Pons (tissue), 1 donor: ENCODE measurements around the gene LIMK2.
"Not testable (repeated sequence)": the region's sequence is repeated elsewhere in the genome, so short reads cannot be mapped to it uniquely, and the experiment has no call there.

Experiments
- DNase-seq: peaks from one replicate; pipeline ENCODE4 v3.0.0-alpha.2; 2016; ENCODE audit warnings: low spot score

The LIMK2 gene

DNA sequence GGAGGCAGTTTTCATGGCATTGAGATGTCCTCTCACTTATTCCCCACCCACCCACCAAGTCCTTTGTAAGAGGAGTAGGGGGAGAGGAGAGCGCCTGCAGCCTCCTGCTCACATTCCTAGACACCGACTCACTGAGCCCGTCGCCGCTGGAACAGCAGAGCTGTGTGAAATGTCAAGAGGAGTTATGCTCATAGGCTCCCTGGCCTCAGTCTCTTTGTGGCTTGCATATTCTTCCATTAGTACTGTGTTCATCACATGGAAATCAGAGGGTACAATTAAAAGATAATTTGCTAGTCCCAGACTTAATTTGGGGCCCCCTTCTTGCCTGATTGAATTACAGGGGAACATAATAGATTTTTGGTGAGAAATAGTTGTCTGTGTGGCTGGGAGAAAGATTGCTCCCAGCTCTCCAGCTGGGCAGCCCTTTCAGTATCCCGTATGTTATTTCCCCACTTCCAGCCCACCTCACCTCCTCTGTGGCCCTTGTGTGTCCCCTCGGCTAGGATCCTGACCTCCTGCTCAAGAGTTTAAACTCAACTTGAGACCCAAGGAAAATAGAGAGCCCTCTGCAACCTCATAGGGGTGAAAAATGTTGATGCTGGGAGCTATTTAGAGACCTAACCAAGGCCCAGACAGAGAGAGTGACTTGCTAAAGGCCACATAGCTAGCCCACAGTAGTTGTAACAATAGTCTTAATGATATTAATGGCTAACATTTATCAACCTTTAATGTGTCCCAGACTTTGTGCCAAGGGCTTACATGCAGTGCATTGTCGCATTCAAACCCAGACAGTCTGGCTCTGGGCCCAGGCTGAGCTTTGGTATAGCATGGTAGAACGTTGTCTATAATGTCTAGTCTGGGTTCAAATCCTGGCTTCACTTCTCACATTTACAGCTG, 32.2 kb downstream of the LIMK2 start:
- DNase-seq: no peak

DNA sequence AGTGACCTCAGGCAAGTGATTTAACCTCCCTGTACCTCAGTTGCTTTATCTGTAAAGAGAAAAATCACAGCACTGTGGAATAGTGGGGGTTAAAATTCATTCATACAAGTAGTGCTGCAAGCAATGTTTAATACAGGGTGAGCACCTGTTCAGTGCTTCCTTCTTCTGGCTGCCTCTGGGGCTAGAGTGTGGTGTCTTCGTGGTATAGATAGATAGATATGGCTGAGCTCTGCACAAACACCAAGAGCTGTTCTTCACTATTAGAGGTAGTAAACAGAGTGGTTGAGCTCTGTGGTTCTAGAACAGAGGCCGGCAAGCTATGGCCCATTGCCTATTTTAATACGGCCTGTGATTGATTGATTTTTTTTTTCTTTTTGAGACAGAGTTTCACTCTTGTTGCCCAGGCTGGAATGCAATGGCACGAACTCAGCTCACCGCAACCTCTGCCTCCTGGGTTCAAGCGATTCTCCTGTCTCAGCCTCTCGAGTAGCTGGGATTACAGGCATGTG, 32.9 kb downstream of the LIMK2 start:
- no peak for DNase-seq

DNA sequence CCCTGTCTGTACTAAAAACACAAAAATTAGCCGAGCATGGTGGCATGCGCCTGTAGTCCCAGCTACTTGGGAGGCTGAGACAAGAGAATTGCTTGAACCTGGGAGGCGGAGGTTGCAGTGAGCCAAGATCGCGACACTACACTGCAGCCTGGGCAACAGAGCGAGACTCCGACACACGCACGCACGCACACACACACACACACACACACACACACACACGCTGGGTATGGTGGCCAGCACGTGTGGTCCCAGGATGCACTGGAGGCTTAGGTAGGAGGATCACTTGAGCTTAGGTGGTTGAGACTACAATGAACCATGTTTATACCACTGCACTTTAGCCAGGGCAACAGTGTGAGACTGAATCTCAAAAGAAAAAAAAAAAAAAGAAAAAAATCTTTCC, 33.9 kb downstream of the LIMK2 start:
- DNase-seq: not testable (repeated sequence)

DNA sequence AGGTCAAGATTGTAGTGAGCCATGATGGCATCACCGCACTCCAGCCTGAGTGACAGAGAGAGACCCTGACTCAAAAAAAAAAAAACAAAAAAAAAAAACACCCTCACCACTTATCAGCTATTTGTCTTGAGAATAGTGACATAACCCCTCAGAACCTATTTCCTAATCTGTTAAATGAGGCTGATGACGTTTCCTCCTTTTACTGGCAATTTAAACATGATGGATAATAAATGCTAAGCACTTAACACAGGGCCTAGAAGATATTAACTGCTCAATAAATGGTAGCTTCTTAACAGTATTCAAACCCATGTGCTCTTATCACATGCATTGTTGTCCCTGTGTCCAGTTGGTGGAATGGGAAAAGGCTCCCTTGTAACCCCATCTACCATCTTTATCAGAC, 34.6 kb downstream of the LIMK2 start:
- no peak for DNase-seq

GRCh38 chr22:31247726-31248125, 35.6 kb downstream of the LIMK2 start:
- DNase-seq: no peak

DNA sequence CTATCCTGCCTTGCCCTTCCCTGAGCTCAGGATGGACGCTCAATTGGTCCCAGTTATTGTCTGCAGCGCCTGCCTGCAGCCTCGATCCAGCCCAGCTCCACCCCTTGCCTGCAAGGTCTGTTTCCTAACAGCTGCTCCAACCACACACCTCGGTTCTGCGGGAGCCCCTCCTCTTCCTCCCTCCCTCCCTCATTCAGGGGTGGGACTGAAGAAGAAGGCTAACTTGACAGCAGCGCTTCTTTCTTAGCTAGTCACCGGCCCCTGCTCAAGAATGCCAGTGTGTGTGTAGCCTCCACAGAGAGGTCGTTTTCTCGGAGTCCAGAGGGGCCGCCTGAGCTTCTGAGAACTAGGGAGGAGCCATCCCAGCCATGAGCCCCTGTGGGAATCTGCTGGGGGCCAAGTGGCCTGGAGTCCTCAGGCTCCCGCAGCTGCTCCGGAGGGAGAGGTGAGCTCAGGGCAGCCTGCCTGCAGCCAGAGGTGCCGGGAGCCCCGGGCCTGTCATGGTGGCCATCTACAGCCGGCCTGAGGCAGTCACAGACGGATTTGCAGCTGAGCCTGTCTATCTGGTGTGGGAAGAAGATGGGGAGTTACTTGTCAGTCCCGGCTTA, 36.1 kb downstream of the LIMK2 start:
- peak; percentile 66 for DNase-seq

- peak; percentile 48 for DNase-seq
Observed at GRCh38 chr22:31248965-31249958, 37.2 kb downstream of the LIMK2 start.

DNA sequence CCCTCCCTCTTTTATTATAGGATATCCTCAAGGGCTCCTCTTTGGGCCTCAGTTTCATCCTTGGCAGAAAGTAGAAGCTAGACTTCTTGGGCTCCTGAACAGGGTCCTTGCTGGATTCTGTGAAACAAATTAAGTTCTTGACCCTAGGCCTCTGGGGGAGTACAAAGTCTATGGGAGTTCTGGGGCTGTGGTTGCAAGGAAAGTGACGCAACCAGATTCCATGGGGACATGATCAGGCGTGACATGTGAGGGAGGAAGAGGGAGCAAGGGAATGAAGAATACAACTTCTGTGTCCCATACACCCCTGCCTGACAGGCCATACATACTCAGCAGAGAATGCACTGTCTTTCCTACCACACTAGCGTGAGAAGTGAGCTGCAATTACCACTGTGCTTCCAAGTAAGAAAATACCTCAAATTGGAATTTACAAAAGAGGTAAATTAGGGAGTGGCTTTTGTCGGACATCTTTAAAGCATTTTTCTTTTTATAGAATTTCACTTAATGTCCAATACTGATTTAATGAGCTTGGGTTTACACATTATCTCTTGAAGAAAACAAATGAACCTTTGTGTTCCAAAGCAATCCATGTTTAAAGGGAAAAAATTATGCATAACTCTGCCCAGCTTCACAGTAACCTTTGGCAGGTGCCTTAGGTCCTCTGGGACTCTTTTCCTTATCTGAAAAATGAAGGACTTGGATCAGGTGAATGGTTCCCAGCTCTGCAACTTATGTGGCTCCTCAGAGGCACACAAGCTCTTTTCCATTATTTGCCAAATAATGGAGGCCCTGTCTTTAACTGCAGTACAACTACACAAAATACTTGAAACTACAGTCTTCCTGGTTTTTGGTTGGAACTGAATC, 38.9 kb downstream of the LIMK2 start:
- DNase-seq: no peak

DNA sequence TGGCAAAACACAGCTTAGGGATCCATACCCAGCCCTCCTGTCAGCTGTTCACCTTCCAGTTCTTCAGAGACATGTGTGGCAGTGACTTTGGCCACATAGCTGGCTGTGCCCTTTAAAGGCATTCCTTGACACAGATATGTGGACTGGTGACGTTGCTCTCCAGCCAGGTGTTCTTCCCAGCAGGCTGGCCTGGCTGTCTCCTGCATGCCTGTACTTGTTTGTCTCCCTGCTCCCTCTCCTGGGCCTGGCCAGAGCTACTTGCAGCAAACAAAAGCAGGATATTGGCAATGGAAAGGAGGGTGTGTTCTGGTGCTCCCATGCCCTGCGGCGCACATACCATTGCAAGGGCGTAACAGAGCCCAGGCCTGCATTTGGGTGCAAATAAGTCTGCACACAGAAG, 41.9 kb downstream of the LIMK2 start:
- no peak for DNase-seq

- DNase-seq: no peak
Observed at GRCh38 chr22:31259798-31260473, 47.8 kb downstream of the LIMK2 start.

DNA sequence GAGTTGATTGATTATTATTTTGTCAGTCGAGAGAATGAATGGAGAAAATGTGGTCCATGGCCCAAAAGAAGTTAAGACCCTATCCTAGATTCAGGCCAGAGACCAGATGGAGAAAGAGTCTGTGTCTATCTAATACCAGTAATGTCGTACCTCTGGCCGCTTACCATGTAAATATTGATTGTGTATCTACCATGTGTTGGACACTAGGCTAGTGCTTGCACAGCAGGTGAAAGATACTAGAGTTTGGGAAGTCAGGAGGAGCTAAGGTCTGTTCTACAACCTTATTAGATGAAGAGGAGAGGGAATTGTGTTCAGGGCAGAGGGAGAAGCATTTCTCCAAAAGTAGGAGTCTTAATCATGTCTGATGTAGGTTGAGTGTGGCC, 48.4 kb downstream of the LIMK2 start:
- no peak for DNase-seq

GRCh38 chr22:31262312-31263133, 50.4 kb downstream of the LIMK2 start:
- no peak for DNase-seq

GRCh38 chr22:31263896-31264640, 52.0 kb downstream of the LIMK2 start:
- no peak for DNase-seq

DNA sequence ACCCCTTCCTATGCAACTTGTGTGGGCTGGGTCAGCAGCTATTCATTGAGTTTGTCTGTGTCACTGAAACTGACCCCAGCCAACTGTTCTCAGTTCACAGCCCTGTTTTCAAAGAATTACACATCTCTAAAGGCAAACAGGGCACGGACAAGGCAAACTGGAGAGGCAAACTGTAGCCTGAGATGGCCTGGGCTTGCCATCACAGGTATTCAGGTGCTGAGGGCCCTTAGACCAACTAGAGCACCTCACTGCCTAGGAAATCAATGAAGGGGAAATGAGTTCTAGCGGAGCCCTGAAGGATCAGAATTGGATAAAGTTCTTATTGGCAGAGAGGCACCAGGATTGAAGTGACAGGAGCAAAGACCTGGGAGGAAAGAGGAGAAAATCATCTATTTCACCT, 56.2 kb downstream of the LIMK2 start:
- DNase-seq: no peak

DNA sequence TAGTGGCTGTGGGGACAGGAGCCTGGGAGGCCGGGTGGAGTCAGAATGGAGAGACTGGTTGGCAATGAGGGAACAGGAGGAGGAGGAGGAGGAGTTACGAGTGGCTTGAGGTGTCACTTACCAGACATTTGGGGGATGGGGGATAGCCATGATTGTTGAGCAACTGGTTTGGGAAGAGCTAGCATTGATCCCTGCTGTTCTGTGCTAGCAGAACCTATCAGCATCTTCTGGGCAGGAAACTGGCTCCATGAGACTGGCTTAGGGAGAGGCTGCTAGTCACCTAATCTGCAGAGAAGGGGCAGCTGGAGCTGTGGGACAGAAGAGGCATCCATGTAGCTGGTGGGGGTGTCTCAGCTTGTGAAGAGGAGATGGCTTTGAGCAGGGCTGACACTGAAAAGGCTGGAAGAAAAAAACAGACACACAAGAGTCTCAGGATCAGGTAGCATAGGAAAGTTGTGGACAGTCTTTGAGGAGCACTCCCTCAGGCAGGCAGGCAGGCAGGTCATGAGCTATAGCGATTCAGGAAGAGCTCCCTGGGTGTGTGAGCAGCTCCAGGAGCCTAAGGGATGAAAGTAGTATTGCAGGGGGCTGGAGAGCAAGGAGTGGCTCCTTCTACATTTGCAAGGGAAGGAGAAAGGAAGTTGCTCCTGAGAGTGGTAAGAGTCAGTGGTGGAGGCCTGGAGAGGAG, 57.9 kb downstream of the LIMK2 start:
- DNase-seq: no peak

DNA sequence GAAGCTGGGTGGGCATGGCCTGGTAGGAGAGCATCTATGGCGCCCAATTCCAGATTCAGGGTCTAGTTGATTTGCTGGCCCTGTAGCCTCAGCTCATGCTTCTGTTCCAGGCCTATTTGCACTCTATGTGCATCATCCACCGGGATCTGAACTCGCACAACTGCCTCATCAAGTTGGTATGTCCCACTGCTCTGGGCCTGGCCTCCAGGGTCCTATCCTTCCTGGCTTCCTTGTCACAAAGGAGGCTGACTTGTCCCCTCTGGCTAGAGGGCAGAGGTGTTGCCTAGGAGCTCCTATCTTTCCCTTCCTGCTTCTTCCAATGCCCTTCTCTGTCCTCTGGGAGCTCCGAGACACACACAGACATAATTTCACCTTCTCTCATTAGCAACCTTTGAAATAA, 58.9 kb downstream of the LIMK2 start:
- DNase-seq: no peak

- DNase-seq: no peak
Observed at GRCh38 chr22:31271485-31271884, 59.4 kb downstream of the LIMK2 start.
